SK-N-SH treated with all-trans-retinoic acid at 6 μM for 48 hours (cell line): Measurements from ENCODE around the gene PTTG1IP2.
"Not testable (repeated sequence)": the region's sequence is repeated elsewhere in the genome, so short reads cannot be mapped to it uniquely, and the experiment has no call there.

Source experiments
- ATAC-seq: fragments of 200-7000 bp; cut with Tn5 transposase; 3 replicates; pipeline ENCODE4 v1.9.1; 2020; ENCODE audit warnings: mild to moderate bottlenecking, moderate library complexity
- ARNTL ChIP-seq: fragments of 450-650 bp; formaldehyde crosslinking; IDR thresholded peaks from 2 replicates; pipeline ENCODE4 v1.5.0; 2020; ENCODE audit warnings: low read depth, mild to moderate bottlenecking, moderate library complexity, borderline replicate concordance
- BACH2 ChIP-seq: fragments of 250-450 bp; sonication (Bioruptor Pico); IDR thresholded peaks from 2 replicates; pipeline ENCODE4 v1.9.0; 2021; ENCODE audit warnings: mild to moderate bottlenecking, borderline replicate concordance
- CSDC2 ChIP-seq: fragments of 250-450 bp; sonication (Bioruptor Pico); IDR thresholded peaks from 2 replicates; pipeline ENCODE4 v1.5.0; 2020; ENCODE audit warnings: mild to moderate bottlenecking, moderate library complexity
- ESRRG ChIP-seq: fragments of 250-450 bp; sonication (Bioruptor Pico); IDR thresholded peaks from 2 replicates; pipeline ENCODE4 v1.6.1; 2021; ENCODE audit warnings: mild to moderate bottlenecking
- GLIS3 ChIP-seq: fragments of 250-450 bp; sonication (Bioruptor Pico); IDR thresholded peaks from 2 replicates; pipeline ENCODE4 v1.5.0; 2020; ENCODE audit warnings: mild to moderate bottlenecking, moderate library complexity
- ISL1 ChIP-seq: fragments of 250-450 bp; sonication (Bioruptor Pico); IDR thresholded peaks from 2 replicates; pipeline ENCODE4 v2.1.2; 2022; ENCODE audit warnings: mild to moderate bottlenecking, moderate library complexity
- OSR1 ChIP-seq: fragments of 250-450 bp; sonication (Bioruptor Pico); IDR thresholded peaks from 2 replicates; pipeline ENCODE4 v1.8.0; 2022; ENCODE audit warnings: moderate library complexity, mild to moderate bottlenecking, inconsistent platforms
- PPARA ChIP-seq: fragments of 250-450 bp; sonication (Bioruptor Pico); IDR thresholded peaks from 2 replicates; pipeline ENCODE4 v1.5.0; 2020; ENCODE audit warnings: mild to moderate bottlenecking, borderline replicate concordance
- RARB ChIP-seq: fragments of 250-450 bp; sonication (Bioruptor Pico); IDR thresholded peaks from 2 replicates; pipeline ENCODE4 v1.8.0; 2021; ENCODE audit warnings: mild to moderate bottlenecking, moderate library complexity
- SNAI2 ChIP-seq: fragments of 250-450 bp; sonication (Bioruptor Pico); IDR thresholded peaks from 2 replicates; pipeline ENCODE4 v1.5.0; 2020; ENCODE audit warnings: mild to moderate bottlenecking, moderate library complexity
- TCF4 ChIP-seq: fragments of 250-450 bp; sonication (Bioruptor Pico); IDR thresholded peaks from 2 replicates; pipeline ENCODE4 v1.8.0; 2021; ENCODE audit warnings: mild to moderate bottlenecking, moderate library complexity, borderline replicate concordance
- TOX ChIP-seq: fragments of 250-450 bp; sonication (Bioruptor Pico); IDR thresholded peaks from 2 replicates; pipeline ENCODE4 v1.8.0; 2021; ENCODE audit warnings: mild to moderate bottlenecking, moderate library complexity, borderline replicate concordance
- ZC3H10 ChIP-seq: fragments of 250-450 bp; sonication (Bioruptor Pico); IDR thresholded peaks from 2 replicates; pipeline ENCODE4 v1.5.1; 2021; ENCODE audit warnings: mild to moderate bottlenecking, moderate library complexity
- ZFP3 ChIP-seq: fragments of 250-450 bp; sonication (Bioruptor Pico); IDR thresholded peaks from 2 replicates; pipeline ENCODE4 v1.5.0; 2020; ENCODE audit warnings: mild to moderate bottlenecking, moderate library complexity
- ZFP30 ChIP-seq: fragments of 450-650 bp; formaldehyde crosslinking; IDR thresholded peaks from 2 replicates; pipeline ENCODE4 v1.5.0; 2022; ENCODE audit warnings: mild to moderate bottlenecking, moderate library complexity
- ZNF565 ChIP-seq: fragments of 450-650 bp; formaldehyde crosslinking; conservative IDR thresholded peaks from 2 replicates; pipeline ENCODE4 v1.5.0; 2020; ENCODE audit warnings: low read depth, mild to moderate bottlenecking, moderate library complexity
- ZNF70 ChIP-seq: fragments of 450-650 bp; formaldehyde crosslinking; IDR thresholded peaks from 2 replicates; pipeline ENCODE4 v1.5.0; 2020; ENCODE audit warnings: mild to moderate bottlenecking, moderate library complexity
- ZNF8 ChIP-seq: fragments of 450-650 bp; formaldehyde crosslinking; IDR thresholded peaks from 2 replicates; pipeline ENCODE4 v1.5.0; 2020; ENCODE audit warnings: mild to moderate bottlenecking, moderate library complexity
- TF ChIP-seq, protein P1 (sequence below): fragments of 250-450 bp; sonication (Bioruptor Pico); IDR thresholded peaks from 2 replicates; pipeline ENCODE4 v1.5.0; 2020; ENCODE audit warnings: mild to moderate bottlenecking, moderate library complexity
- TF ChIP-seq, protein P2 (sequence below): fragments of 250-450 bp; sonication (Bioruptor Pico); IDR thresholded peaks from 2 replicates; pipeline ENCODE4 v1.8.0; 2021; ENCODE audit warnings: low read depth, mild to moderate bottlenecking, moderate library complexity, borderline replicate concordance
- TF ChIP-seq, protein P3 (sequence below): fragments of 250-450 bp; sonication (Bioruptor Pico); IDR thresholded peaks from 2 replicates; pipeline ENCODE4 v1.8.0; 2020; ENCODE audit warnings: mild to moderate bottlenecking, moderate library complexity, borderline replicate concordance

The PTTG1IP2 gene

DNA sequence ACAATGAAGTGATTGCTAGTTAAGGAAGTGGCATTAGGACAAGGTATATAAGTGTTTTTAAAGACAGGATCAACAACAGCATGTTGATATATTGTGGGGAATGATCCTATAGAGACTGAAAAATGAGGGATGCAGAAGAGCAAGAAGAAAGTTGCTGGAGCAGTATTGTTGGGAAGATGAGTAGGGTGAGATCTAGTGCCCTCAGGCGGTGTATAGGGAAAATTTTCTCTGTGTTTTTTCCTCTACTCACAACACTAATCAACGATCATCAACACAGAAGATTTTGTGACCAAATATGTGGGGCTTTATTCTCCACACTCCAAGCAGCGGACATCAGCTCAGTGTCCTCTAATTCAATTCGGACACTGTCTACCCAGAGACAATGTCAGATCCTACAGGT lies 9.6 kb upstream of the PTTG1IP2 start (continued):
- TF ChIP-seq, protein P1, sequence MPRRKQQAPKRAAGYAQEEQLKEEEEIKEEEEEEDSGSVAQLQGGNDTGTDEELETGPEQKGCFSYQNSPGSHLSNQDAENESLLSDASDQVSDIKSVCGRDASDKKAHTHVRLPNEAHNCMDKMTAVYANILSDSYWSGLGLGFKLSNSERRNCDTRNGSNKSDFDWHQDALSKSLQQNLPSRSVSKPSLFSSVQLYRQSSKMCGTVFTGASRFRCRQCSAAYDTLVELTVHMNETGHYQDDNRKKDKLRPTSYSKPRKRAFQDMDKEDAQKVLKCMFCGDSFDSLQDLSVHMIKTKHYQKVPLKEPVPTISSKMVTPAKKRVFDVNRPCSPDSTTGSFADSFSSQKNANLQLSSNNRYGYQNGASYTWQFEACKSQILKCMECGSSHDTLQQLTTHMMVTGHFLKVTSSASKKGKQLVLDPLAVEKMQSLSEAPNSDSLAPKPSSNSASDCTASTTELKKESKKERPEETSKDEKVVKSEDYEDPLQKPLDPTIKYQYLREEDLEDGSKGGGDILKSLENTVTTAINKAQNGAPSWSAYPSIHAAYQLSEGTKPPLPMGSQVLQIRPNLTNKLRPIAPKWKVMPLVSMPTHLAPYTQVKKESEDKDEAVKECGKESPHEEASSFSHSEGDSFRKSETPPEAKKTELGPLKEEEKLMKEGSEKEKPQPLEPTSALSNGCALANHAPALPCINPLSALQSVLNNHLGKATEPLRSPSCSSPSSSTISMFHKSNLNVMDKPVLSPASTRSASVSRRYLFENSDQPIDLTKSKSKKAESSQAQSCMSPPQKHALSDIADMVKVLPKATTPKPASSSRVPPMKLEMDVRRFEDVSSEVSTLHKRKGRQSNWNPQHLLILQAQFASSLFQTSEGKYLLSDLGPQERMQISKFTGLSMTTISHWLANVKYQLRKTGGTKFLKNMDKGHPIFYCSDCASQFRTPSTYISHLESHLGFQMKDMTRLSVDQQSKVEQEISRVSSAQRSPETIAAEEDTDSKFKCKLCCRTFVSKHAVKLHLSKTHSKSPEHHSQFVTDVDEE (CRISPR knock-in tag): no peak
- TF ChIP-seq BACH2 (CRISPR knock-in tag): no peak
- no peak for TF ChIP-seq ZNF70 (CRISPR knock-in tag)
- no peak for TF ChIP-seq SNAI2 (CRISPR knock-in tag)
- TF ChIP-seq, all 23 proteins: peak for 0

DNA sequence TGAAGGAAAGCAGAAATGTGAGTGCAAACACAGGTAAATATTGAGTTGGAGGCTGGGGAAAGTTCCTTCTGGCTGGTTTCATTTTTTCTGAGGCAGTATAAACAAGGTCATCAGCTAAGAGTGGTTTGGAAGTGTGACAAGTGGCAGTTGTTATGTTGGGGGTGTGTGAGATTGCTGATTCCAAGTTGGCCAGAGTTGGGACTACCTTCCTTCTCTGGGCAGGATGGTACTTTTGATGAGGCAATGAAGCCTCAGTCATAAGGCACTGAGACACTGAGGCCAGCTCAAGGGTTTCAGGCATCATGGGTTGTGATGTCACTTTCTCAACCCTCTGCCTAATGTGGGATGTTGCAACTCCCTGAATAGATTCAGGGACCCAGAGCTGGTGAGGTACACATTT lies 8.2 kb upstream of the PTTG1IP2 start:
- no peak for TF ChIP-seq GLIS3 (CRISPR knock-in tag)
- TF ChIP-seq RARB (CRISPR knock-in tag): no peak
- TF ChIP-seq, protein P2, sequence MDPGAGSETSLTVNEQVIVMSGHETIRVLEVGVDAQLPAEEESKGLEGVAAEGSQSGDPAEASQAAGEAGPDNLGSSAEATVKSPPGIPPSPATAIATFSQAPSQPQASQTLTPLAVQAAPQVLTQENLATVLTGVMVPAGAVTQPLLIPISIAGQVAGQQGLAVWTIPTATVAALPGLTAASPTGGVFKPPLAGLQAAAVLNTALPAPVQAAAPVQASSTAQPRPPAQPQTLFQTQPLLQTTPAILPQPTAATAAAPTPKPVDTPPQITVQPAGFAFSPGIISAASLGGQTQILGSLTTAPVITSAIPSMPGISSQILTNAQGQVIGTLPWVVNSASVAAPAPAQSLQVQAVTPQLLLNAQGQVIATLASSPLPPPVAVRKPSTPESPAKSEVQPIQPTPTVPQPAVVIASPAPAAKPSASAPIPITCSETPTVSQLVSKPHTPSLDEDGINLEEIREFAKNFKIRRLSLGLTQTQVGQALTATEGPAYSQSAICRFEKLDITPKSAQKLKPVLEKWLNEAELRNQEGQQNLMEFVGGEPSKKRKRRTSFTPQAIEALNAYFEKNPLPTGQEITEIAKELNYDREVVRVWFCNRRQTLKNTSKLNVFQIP (CRISPR knock-in tag): no peak
- no peak for TF ChIP-seq ZC3H10 (CRISPR knock-in tag)
- no peak for TF ChIP-seq CSDC2 (CRISPR knock-in tag)
- TF ChIP-seq, protein P1 (CRISPR knock-in tag): no peak
- TF ChIP-seq OSR1 (CRISPR knock-in tag): no peak
- TF ChIP-seq ZFP30 (CRISPR knock-in tag): no peak
- TF ChIP-seq ZNF8 (CRISPR knock-in tag): no peak
- no peak for TF ChIP-seq TCF4 (CRISPR knock-in tag)
- no peak for TF ChIP-seq ZNF565 (CRISPR knock-in tag)
- no peak for TF ChIP-seq ISL1
- TF ChIP-seq TOX (CRISPR knock-in tag): no peak
- TF ChIP-seq BACH2 (CRISPR knock-in tag): no peak
- no peak for TF ChIP-seq ESRRG (CRISPR knock-in tag)
- TF ChIP-seq SNAI2 (CRISPR knock-in tag): no peak
- no peak for TF ChIP-seq ARNTL (CRISPR knock-in tag)
- ATAC-seq: no peak

DNA sequence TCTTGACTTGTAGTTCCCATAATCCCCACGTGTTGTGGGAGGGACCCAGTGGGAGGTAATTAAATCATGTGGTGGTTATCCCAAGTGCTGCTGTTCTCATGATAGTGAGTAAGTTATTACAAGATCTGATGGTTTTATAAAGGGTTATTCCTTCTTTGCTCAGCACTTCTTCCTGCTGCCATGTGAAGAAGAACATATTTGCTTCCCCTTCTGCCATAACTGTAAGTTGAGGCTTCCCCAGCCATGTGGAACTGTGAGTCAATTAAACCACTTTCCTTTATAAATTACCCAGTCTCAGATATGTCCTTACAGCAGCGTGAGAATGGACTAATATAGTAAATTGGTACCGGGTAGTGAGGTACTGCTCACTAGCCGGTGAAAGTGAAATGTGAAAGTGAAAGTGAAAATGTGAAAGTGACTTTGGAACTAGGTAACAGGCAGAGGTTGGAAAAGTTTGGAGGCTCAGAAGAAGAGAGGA lies 6.2 kb upstream of the PTTG1IP2 start:
- ATAC-seq: not testable (repeated sequence)

- ATAC-seq: no peak
- TF ChIP-seq TOX (CRISPR knock-in tag): no peak
These were observed 3.6 kb upstream of the PTTG1IP2 start for GRCh38 chr7:90465816-90466215.

GRCh38 chr7:90472805-90473540 lies 3.5 kb downstream of the PTTG1IP2 start:
- ATAC-seq: no peak
- TF ChIP-seq PPARA (CRISPR knock-in tag) (no peak), GLIS3 (CRISPR knock-in tag) (no peak), TCF4 (CRISPR knock-in tag) (no peak), ZFP3 (CRISPR knock-in tag) (no peak), ZNF70 (CRISPR knock-in tag) (no peak), SNAI2 (CRISPR knock-in tag) (no peak), ZC3H10 (CRISPR knock-in tag) (no peak), TOX (CRISPR knock-in tag) (no peak), BACH2 (CRISPR knock-in tag) (no peak), ZNF565 (CRISPR knock-in tag) (no peak), RARB (CRISPR knock-in tag) (no peak), CSDC2 (CRISPR knock-in tag) (no peak), ZNF8 (CRISPR knock-in tag) (no peak)
- TF ChIP-seq, protein P1 (CRISPR knock-in tag): no peak
- TF ChIP-seq, protein P3, sequence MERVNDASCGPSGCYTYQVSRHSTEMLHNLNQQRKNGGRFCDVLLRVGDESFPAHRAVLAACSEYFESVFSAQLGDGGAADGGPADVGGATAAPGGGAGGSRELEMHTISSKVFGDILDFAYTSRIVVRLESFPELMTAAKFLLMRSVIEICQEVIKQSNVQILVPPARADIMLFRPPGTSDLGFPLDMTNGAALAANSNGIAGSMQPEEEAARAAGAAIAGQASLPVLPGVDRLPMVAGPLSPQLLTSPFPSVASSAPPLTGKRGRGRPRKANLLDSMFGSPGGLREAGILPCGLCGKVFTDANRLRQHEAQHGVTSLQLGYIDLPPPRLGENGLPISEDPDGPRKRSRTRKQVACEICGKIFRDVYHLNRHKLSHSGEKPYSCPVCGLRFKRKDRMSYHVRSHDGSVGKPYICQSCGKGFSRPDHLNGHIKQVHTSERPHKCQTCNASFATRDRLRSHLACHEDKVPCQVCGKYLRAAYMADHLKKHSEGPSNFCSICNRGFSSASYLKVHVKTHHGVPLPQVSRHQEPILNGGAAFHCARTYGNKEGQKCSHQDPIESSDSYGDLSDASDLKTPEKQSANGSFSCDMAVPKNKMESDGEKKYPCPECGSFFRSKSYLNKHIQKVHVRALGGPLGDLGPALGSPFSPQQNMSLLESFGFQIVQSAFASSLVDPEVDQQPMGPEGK: no peak
